C4-2B (cell line): ENCODE measurements around the gene FAM53B.
A peak's percentile ranks its signal among the peaks of the same experiment; 100 is the strongest.

Experiments
- H3K27ac ChIP-seq: fragments of 450-650 bp; 2 replicates; pipeline ENCODE4 v1.5.1; 2017
- CTCF ChIP-seq: fragments of 450-650 bp; conservative IDR thresholded peaks from 2 replicates; pipeline ENCODE4 v1.5.1; 2017; ENCODE audit warnings: mild to moderate bottlenecking
- ZFX ChIP-seq: fragments of 450-650 bp; IDR thresholded peaks from 2 replicates; pipeline ENCODE4 v1.6.1; 2017

The FAM53B gene

DNA sequence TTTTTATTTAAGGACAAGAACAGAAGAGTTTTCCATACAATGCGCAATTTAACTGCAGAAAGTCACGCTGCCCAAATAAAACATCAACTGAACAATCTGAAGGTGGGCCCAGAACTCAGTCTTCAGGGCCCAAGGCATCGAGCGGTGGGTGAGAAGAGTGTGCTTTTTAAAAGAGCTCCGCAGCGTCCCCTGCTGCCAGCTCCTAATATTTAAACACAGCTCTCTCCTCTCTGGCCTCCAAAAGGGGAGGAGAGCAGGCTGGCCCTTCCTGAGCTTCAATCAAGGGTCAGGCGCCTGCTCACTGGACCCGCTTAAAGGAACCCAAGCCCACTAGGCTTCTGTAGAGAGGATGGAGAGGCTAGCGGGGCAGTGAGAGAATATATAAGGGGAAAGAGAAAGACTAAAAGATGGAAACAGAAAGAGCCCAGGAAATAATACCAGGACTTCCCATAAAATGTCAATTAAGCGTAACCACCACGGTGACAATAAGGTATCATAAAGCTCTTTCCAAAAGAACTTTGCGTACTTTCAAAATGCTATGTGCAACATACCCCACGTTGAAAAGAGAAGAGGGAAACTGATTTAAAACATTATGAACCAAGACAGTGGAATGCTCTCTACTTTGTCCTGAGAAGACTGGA lies 2.8 kb downstream of the FAM53B start:
- peak overlapping the region; percentile 80 for H3K27ac ChIP-seq
- no peak for TF ChIP-seq ZFX
- peak; percentile 96 for TF ChIP-seq CTCF

- peak overlapping the region; percentile 73 for H3K27ac ChIP-seq
Observed at GRCh38 chr10:124740369-124741280, 3.6 kb downstream of the FAM53B start.

GRCh38 chr10:124739986-124740368 lies 4.2 kb downstream of the FAM53B start:
- TF ChIP-seq CTCF (no peak), ZFX (no peak)
- peak overlapping the region; percentile 73 for H3K27ac ChIP-seq

More at GRCh38 chr10:124740369-124741280, 3.6 kb downstream of the FAM53B start:
- TF ChIP-seq ZFX (no peak), CTCF (no peak)

GRCh38 chr10:124739119-124739921 lies 4.9 kb downstream of the FAM53B start:
- peak overlapping the region; percentile 73 for H3K27ac ChIP-seq

GRCh38 chr10:124738441-124738840 lies 5.7 kb downstream of the FAM53B start:
- peak overlapping the region; percentile 73 for H3K27ac ChIP-seq
- no peak for TF ChIP-seq CTCF
- TF ChIP-seq ZFX, result no peak

More at GRCh38 chr10:124739119-124739921, 4.9 kb downstream of the FAM53B start:
- TF ChIP-seq CTCF (no peak), ZFX (no peak)

- TF ChIP-seq ZFX, result no peak
- no peak for TF ChIP-seq CTCF
- peak overlapping the region; percentile 73 for H3K27ac ChIP-seq
Observed at GRCh38 chr10:124737708-124738107, 6.5 kb downstream of the FAM53B start.
